WTC11 (cell line): ENCODE data around the gene UBE2M.

Experiments used
- IRF2 ChIP-seq: sonication (generic); formaldehyde crosslinking; IDR thresholded peaks from 2 replicates; pipeline ENCODE4 v1.8.0; 2022; ENCODE audit warnings: low read depth, missing genetic modification reagents, borderline replicate concordance
- JUN ChIP-seq: sonication (generic); formaldehyde crosslinking; IDR thresholded peaks from 2 replicates; pipeline ENCODE4 v1.8.0; 2023; ENCODE audit warnings: mild to moderate bottlenecking, missing genetic modification reagents
- NR3C1 ChIP-seq: sonication (generic); formaldehyde crosslinking; conservative IDR thresholded peaks from 2 replicates; pipeline ENCODE4 v1.8.1; 2023; ENCODE audit warnings: low read depth, mild to moderate bottlenecking, missing genetic modification reagents
- SP1 ChIP-seq: sonication (generic); formaldehyde crosslinking; conservative IDR thresholded peaks from 2 replicates; pipeline ENCODE4 v1.8.1; 2022; ENCODE audit warnings: missing genetic modification reagents
- ZBTB21 ChIP-seq: sonication (generic); formaldehyde crosslinking; IDR thresholded peaks from 2 replicates; pipeline ENCODE4 v1.8.1; 2023; ENCODE audit warnings: mild to moderate bottlenecking, missing genetic modification reagents, borderline replicate concordance
- TF ChIP-seq, protein P1 (sequence below): fragments of 200-600 bp; IDR thresholded peaks from 2 replicates; pipeline ENCODE4 v1.8.0; 2022; ENCODE audit warnings: antibody characterized with exemption
- TF ChIP-seq, protein P2 (sequence below): sonication (generic); formaldehyde crosslinking; IDR thresholded peaks from 2 replicates; pipeline ENCODE4 v1.8.1; 2023; ENCODE audit warnings: mild to moderate bottlenecking, missing genetic modification reagents
- TF ChIP-seq, protein P3 (sequence below): sonication (generic); formaldehyde crosslinking; IDR thresholded peaks from 2 replicates; pipeline ENCODE4 v1.8.1; 2023; ENCODE audit warnings: mild to moderate bottlenecking, missing genetic modification reagents, moderate library complexity
- TF ChIP-seq, protein P4 (sequence below): sonication (generic); formaldehyde crosslinking; IDR thresholded peaks from 2 replicates; pipeline ENCODE4 v1.8.0; 2022; ENCODE audit warnings: missing genetic modification reagents

DNA sequence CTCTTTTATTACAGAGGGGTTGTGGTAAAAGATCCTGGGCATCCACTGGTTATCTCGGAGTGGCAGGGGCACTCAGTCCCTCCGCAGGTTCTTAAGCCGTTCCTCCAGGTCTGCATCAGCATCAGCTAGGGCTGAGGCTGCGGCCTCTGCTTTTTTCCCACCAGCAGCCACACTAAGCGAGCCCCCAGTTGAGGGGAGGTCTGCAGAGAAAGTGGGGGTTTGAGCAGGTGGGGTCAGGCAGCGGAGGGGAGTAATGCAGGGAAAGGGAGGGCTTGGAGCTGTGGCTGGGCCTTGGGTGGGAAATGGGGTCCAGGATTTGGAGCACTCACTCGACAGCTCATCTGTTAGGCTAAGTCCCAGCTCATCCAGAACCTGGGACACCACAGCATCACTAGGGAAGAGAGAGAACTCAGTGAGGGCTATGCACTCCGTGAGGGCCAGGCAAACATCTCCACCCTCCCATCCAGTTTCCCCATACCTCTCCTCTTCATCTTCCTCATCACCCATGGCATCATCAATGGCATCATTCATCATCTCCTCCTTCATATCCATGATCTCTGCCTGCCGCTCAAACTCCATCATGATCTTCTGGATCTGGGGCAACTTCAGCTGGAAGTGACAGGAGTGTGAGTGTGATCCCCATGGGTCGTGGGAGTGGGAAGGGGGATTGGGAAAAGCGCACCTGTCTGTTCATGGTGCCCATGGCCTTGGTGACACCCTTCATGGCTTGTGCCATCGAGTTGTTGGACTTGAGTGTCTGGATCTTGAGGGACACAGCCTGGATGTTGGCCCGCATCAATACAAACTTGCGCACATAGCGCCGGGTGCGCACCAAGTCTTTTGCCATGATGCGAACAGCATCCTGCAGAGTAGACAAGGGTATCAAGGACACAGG, 6.6 kb downstream of the UBE2M start:
- TF ChIP-seq IRF2 (CRISPR knock-in tag) (no peak), JUN (CRISPR knock-in tag) (no peak), ZBTB21 (CRISPR knock-in tag) (no peak), NR3C1 (CRISPR knock-in tag) (no peak), SP1 (no peak)
- TF ChIP-seq, protein P1, sequence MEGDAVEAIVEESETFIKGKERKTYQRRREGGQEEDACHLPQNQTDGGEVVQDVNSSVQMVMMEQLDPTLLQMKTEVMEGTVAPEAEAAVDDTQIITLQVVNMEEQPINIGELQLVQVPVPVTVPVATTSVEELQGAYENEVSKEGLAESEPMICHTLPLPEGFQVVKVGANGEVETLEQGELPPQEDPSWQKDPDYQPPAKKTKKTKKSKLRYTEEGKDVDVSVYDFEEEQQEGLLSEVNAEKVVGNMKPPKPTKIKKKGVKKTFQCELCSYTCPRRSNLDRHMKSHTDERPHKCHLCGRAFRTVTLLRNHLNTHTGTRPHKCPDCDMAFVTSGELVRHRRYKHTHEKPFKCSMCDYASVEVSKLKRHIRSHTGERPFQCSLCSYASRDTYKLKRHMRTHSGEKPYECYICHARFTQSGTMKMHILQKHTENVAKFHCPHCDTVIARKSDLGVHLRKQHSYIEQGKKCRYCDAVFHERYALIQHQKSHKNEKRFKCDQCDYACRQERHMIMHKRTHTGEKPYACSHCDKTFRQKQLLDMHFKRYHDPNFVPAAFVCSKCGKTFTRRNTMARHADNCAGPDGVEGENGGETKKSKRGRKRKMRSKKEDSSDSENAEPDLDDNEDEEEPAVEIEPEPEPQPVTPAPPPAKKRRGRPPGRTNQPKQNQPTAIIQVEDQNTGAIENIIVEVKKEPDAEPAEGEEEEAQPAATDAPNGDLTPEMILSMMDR = no peak
- TF ChIP-seq, protein P2, sequence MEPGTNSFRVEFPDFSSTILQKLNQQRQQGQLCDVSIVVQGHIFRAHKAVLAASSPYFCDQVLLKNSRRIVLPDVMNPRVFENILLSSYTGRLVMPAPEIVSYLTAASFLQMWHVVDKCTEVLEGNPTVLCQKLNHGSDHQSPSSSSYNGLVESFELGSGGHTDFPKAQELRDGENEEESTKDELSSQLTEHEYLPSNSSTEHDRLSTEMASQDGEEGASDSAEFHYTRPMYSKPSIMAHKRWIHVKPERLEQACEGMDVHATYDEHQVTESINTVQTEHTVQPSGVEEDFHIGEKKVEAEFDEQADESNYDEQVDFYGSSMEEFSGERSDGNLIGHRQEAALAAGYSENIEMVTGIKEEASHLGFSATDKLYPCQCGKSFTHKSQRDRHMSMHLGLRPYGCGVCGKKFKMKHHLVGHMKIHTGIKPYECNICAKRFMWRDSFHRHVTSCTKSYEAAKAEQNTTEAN (CRISPR knock-in tag) = no peak
- TF ChIP-seq, protein P3, sequence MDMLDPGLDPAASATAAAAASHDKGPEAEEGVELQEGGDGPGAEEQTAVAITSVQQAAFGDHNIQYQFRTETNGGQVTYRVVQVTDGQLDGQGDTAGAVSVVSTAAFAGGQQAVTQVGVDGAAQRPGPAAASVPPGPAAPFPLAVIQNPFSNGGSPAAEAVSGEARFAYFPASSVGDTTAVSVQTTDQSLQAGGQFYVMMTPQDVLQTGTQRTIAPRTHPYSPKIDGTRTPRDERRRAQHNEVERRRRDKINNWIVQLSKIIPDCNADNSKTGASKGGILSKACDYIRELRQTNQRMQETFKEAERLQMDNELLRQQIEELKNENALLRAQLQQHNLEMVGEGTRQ (CRISPR knock-in tag) = no peak
- TF ChIP-seq, protein P4, sequence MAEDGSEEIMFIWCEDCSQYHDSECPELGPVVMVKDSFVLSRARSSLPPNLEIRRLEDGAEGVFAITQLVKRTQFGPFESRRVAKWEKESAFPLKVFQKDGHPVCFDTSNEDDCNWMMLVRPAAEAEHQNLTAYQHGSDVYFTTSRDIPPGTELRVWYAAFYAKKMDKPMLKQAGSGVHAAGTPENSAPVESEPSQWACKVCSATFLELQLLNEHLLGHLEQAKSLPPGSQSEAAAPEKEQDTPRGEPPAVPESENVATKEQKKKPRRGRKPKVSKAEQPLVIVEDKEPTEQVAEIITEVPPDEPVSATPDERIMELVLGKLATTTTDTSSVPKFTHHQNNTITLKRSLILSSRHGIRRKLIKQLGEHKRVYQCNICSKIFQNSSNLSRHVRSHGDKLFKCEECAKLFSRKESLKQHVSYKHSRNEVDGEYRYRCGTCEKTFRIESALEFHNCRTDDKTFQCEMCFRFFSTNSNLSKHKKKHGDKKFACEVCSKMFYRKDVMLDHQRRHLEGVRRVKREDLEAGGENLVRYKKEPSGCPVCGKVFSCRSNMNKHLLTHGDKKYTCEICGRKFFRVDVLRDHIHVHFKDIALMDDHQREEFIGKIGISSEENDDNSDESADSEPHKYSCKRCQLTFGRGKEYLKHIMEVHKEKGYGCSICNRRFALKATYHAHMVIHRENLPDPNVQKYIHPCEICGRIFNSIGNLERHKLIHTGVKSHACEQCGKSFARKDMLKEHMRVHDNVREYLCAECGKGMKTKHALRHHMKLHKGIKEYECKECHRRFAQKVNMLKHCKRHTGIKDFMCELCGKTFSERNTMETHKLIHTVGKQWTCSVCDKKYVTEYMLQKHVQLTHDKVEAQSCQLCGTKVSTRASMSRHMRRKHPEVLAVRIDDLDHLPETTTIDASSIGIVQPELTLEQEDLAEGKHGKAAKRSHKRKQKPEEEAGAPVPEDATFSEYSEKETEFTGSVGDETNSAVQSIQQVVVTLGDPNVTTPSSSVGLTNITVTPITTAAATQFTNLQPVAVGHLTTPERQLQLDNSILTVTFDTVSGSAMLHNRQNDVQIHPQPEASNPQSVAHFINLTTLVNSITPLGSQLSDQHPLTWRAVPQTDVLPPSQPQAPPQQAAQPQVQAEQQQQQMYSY (CRISPR knock-in tag) = no peak
